Kidney glomerular epithelial cell (primary cell): Measurements from ENCODE around the gene RAD54L2.
"Not testable (repeated sequence)": the region's sequence is repeated elsewhere in the genome, so short reads cannot be mapped to it uniquely, and the experiment has no call there.

Source experiments
- DNase-seq: peaks from one replicate; lab custom pipeline; 2025; lab: John Stamatoyannopoulos, UW

RAD54L2 gene

GRCh38 chr3:51539291-51539941, 897 bp downstream of the RAD54L2 start:
- DNase-seq, result peak; percentile 91

GRCh38 chr3:51542596-51542995, 4.1 kb downstream of the RAD54L2 start:
- DNase-seq, result not testable (repeated sequence)

GRCh38 chr3:51544011-51544775, 5.7 kb downstream of the RAD54L2 start:
- DNase-seq, result no peak

GRCh38 chr3:51547274-51547673, 8.8 kb downstream of the RAD54L2 start:
- no peak for DNase-seq

DNA sequence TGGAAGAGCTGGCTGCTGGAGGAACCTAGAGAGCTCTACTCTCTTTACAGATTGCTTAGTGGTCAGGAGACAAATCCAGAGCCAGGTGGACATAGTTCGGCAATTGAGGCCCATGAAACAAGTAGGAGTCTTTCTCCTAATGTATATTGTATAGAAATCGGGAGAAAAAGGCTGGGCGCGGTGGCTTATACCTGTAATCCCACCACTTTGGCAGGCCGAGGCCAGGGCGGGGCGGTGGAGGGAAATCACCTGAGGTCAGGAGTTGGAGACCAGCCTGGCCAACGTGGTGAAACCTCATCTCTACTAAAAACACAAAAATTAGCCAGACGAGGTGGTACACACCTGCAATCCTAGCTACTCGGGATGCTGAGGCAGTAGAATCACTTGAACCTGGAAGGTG, 10.8 kb downstream of the RAD54L2 start:
- no peak for DNase-seq

GRCh38 chr3:51550080-51550819, 11.7 kb downstream of the RAD54L2 start:
- no peak for DNase-seq

GRCh38 chr3:51557993-51558392, 19.5 kb downstream of the RAD54L2 start:
- no peak for DNase-seq

DNA sequence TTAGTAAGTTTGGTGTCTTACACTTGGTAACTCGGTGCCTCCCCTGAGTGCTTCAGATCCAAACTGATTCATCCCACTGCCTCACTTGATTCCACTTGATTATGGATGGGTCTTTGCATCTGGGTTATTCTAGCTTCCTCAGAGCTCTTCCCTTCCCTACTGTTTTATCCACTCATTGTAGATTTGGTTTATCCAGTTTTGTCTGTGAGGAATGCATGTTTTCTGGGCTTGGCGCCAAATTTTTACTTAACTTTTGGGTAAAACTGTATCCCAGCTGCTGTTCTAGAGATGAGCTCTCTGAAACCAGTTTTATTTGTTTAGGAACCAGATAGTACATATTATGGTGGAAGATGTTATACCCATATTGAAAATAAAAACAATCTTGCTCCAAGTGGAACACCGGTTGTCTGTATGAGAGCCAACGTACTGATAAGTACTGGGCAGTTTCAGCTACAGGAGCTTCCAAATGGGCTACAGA, 20.9 kb downstream of the RAD54L2 start:
- no peak for DNase-seq

GRCh38 chr3:51559961-51560360, 21.4 kb downstream of the RAD54L2 start:
- no peak for DNase-seq

GRCh38 chr3:51562403-51562802, 23.9 kb downstream of the RAD54L2 start:
- not testable (repeated sequence) for DNase-seq

GRCh38 chr3:51568036-51568435, 29.5 kb downstream of the RAD54L2 start:
- DNase-seq, result no peak

DNA sequence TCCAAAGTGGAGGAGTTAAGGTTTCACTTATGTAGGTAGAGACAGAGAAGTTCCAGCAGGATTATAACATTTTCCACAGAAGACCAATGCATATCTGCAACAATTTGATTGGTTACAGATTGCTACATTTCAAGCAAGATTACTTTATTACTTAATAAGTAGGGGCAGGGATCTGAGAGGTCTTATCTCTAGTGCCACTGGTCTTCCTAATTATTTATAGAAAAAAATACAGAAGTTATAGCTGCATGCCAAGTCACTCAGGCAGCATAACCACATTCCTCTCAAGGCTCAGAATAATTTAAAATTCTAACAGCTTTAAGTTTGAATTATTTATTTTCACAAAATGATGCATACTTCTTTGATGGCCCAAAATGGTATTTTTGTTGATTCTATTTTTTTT, 30.5 kb downstream of the RAD54L2 start:
- no peak for DNase-seq

DNA sequence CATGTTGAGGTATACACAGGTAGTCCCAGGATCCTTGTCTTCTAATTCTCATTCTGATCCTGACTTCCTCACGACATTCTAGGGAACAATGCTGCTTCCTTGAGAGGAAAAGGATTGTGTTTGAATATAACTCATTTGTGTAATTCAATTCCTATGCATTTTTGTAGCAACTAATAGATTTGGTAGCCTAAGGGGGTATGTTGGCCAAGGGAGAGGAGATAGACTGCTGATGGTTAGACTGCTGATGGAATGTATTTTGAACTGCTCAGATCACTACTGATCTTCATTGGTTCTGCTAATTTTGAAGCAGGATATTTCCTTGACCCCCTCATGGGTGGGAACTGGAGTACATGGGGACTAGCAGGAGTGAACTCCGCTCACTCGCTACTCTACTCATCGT, 39.7 kb downstream of the RAD54L2 start:
- DNase-seq, result no peak

- no peak for DNase-seq
Observed at GRCh38 chr3:51580418-51580817, 41.9 kb downstream of the RAD54L2 start.

DNA sequence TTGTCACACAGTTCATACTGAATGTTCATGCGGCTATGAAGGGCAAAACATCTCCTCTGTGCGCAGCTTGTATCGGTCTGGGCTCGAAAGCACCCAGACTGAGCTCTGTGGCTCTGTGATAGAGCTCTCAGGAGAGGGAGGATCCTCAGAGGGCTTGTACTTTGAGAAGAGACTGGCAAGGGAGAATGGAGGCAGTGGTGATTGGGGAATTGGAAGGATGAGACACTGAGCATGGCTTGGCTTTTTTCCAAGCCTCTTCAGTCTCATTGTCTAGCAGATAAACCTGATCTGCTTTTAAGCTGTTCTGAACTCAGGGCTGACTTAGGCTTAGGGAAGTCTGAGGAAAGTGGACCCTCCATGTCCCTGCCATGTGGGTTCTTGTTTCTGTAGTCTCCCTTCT, 43.0 kb downstream of the RAD54L2 start:
- DNase-seq, result no peak

- no peak for DNase-seq
Observed at GRCh38 chr3:51585197-51585596, 46.7 kb downstream of the RAD54L2 start.

- no peak for DNase-seq
Observed at GRCh38 chr3:51585871-51586270, 47.4 kb downstream of the RAD54L2 start.
